Kidney (tissue), 14 donors: Measurements from ENCODE around the gene ZBTB47. TPM values are rescaled to one million over a fixed set of nuclear protein-coding genes. Genes with fewer than 3 reads are reported as not detected.
A peak's percentile ranks its signal among the peaks of the same experiment; 100 is the strongest.

Experiments used
- DNase-seq, 5 donors: peaks; one replicate each; pipeline ENCODE4 v3.0.0-alpha.2; 2013 to 2020
- FAIRE-seq: peaks from 2 replicates; lab custom pipeline; 2012; peaks lifted over from hg19 to GRCh38; lab: Jason Lieb, UNC
- H3K27ac ChIP-seq, 2 donors: one replicate each; pipeline ENCODE4 v1.7.0; 2013; ENCODE audit warnings: low read depth in 2 of 2, low read length in 2 of 2, inconsistent platforms in 1 of 2
- H3K27me3 ChIP-seq: one replicate; pipeline ENCODE4 v1.7.1; 2013; ENCODE audit warnings: low read length, inconsistent platforms; ENCODE audit not compliant: control insufficient read depth, insufficient read depth
- H3K36me3 ChIP-seq, 3 donors: one replicate each; pipeline versions ENCODE4 v1.7.0 to v1.7.1; 2013; ENCODE audit warnings: low read length in 3 of 3, control low read depth in 1 of 3, inconsistent platforms in 1 of 3; ENCODE audit not compliant: insufficient read depth in 3 of 3, control insufficient read depth in 2 of 3
- H3K4me1 ChIP-seq, 3 donors: one replicate each; pipeline versions ENCODE4 v1.7.0 to v1.7.1; 2013; ENCODE audit warnings: low read length in 3 of 3, inconsistent platforms in 1 of 3, low read depth in 1 of 3; ENCODE audit not compliant: control insufficient read depth in 2 of 3, insufficient read depth in 2 of 3
- H3K4me3 ChIP-seq, 3 donors: one replicate each; pipeline versions ENCODE4 v1.7.0 to v1.8.1; 2013; ENCODE audit warnings: low read length in 3 of 3, control low read depth in 1 of 3, inconsistent platforms in 1 of 3
- H3K9ac ChIP-seq, 3 donors: one replicate each; pipeline versions ENCODE4 v1.7.0 to v1.7.1; 2013; ENCODE audit warnings: low read length in 3 of 3, control low read depth in 1 of 3, inconsistent platforms in 1 of 3
- H3K9me3 ChIP-seq, 3 donors: one replicate each; pipeline versions ENCODE4 v1.7.0 to v1.7.1; 2013; ENCODE audit warnings: low read length in 3 of 3, control low read depth in 1 of 3, inconsistent platforms in 1 of 3; ENCODE audit not compliant: control insufficient read depth in 2 of 3, insufficient read depth in 1 of 3
- CTCF ChIP-seq: IDR thresholded peaks from 3 replicates; pipeline ENCODE4 v1.5.1; 2012; ENCODE audit warnings: mild to moderate bottlenecking, moderate library complexity, borderline replicate concordance; ENCODE audit not compliant: insufficient read depth; ENCODE audit errors: extremely low read depth
- intact Hi-C: fragments of 100-400 bp; cut with DNase I; formaldehyde crosslinking; loops from one replicate; pipeline ENCODE4 v1.11.1; 2022
- polyA plus RNA-seq: library from polyadenylated mRNA; stranded (reverse); fragments of 350-450 nt; fragmentation: Illumina TruSeq; extraction: RNeasy Lipid Tissue Mini Kit (QIAGEN cat#74804); gene quantifications from one replicate; pipeline ENCODE4 v1.2.3, GENCODE V29; 2014; ENCODE audit warnings: low read depth, low replicate concordance; ENCODE audit not compliant: insufficient read depth
- total RNA-seq: library from RNA; stranded (reverse); fragmentation: NEBNext Ultra II Directional; extraction: Animal tissue kit (Norgen Biotek cat#: 25700); gene quantifications from one replicate; pipeline ENCODE4 v1.2.1, GENCODE V29; 2021
- donor health status: control.
- donor health status: control.
- donor health status: control.
- donor health status: control.
- donor health status: control.
- donor health status: DM: yes; HTN: yes; CAD: no.
- donor health status: Normal renal cell carcinoma (clear cell type).

The ZBTB47 gene
- total and polyA plus RNA-seq, 2 donors from 2014 or later = 7.8 to 26.6 TPM

- no peak overlapping the region for H3K27ac ChIP-seq
- H3K27me3 ChIP-seq = peaks cover 8% of the 10 kb centered on the region
- H3K4me1 ChIP-seq = peaks cover 0 to 4% (median 0%) of the 10 kb centered on the region in 3 donors
- H3K9me3 ChIP-seq = no peaks in the 10 kb centered on the region
- FAIRE-seq (no peak), DNase-seq (peak in 1 of 5 donors; percentile 57)
- no peaks in the 10 kb centered on the region for H3K36me3 ChIP-seq
- intact Hi-C loops = no loop called here
- no peak for TF ChIP-seq CTCF
- no peak overlapping the region for H3K9ac ChIP-seq
- H3K4me3 ChIP-seq = no peak overlapping the region
These were observed 34.5 kb downstream of the ZBTB47 start for GRCh38 chr3:42688016-42688415.

- TF ChIP-seq CTCF = no peak
- Histone ChIP-seq H3K4me3 (no peak overlapping the region), H3K4me1 (peaks cover 0 to 4% (median 0%) of the 10 kb centered on the region in 3 donors), H3K9ac (no peak overlapping the region), H3K27ac (no peak overlapping the region), H3K36me3 (no peaks in the 10 kb centered on the region), H3K9me3 (no peaks in the 10 kb centered on the region), H3K27me3 (peaks cover 8% of the 10 kb centered on the region)
- intact Hi-C loops = no loop called here
- FAIRE-seq = no peak
- peak in 2 of 5 donors; percentile 24 to 43 for DNase-seq
These were observed 35.3 kb downstream of the ZBTB47 start for GRCh38 chr3:42688487-42689420.

GRCh38 chr3:42689421-42690014 lies 36.0 kb downstream of the ZBTB47 start:
- Histone ChIP-seq H3K4me3 (no peak overlapping the region), H3K9ac (no peak overlapping the region), H3K9me3 (no peaks in the 10 kb centered on the region), H3K27ac (no peak overlapping the region), H3K27me3 (peaks cover 8% of the 10 kb centered on the region), H3K36me3 (no peaks in the 10 kb centered on the region), H3K4me1 (peaks cover 0 to 4% (median 0%) of the 10 kb centered on the region in 3 donors)
- no peak for TF ChIP-seq CTCF
- DNase-seq (peak in 1 of 5 donors; percentile 18), FAIRE-seq (no peak)
- intact Hi-C loops = no loop called here
